Progenitor cell of endocrine pancreas (in vitro differentiated cells): ENCODE measurements around the gene MAPK10. TPM values are rescaled to one million over a fixed set of nuclear protein-coding genes. Genes with fewer than 3 reads are reported as not detected.

Source experiments
- DNase-seq: peaks from one replicate; pipeline ENCODE4 v3.0.0; 2021; ENCODE audit warnings: low spot score; ENCODE audit not compliant: unreplicated experiment
- H3K27ac Mint-ChIP-seq: 2 replicates; pipeline ENCODE4 v1.8.0; 2021; ENCODE audit warnings: mild to moderate bottlenecking, moderate library complexity, mixed read lengths
- H3K27me3 Mint-ChIP-seq: 2 replicates; pipeline ENCODE4 v1.8.0; 2021; ENCODE audit warnings: mixed read lengths
- H3K36me3 Mint-ChIP-seq: 2 replicates; pipeline ENCODE4 v1.8.0; 2022; ENCODE audit warnings: mixed read lengths; ENCODE audit not compliant: insufficient read depth
- H3K4me1 Mint-ChIP-seq: 2 replicates; pipeline ENCODE4 v1.8.0; 2021; ENCODE audit warnings: low read depth, mixed read lengths
- H3K4me3 Mint-ChIP-seq: 2 replicates; pipeline ENCODE4 v1.8.0; 2021; ENCODE audit warnings: low read depth, mild to moderate bottlenecking, moderate library complexity, mixed read lengths
- H3K9me3 Mint-ChIP-seq: 2 replicates; pipeline ENCODE4 v1.8.0; 2021; ENCODE audit warnings: low read depth, mixed read lengths
- total RNA-seq: library from RNA; stranded (reverse); gene quantifications from 2 replicates; pipeline ENCODE4 v1.2.1, GENCODE V29; 2021
- TF ChIP-seq, protein P1 (sequence below): fragments of 200-600 bp; sonication (generic); IDR thresholded peaks from one replicate; pipeline ENCODE4 v1.5.0; 2021; ENCODE audit warnings: antibody characterized with exemption, mild to moderate bottlenecking; ENCODE audit not compliant: unreplicated experiment

The MAPK10 gene
- total RNA-seq, 1 donor from 2014 or later = 21.4 TPM

DNA sequence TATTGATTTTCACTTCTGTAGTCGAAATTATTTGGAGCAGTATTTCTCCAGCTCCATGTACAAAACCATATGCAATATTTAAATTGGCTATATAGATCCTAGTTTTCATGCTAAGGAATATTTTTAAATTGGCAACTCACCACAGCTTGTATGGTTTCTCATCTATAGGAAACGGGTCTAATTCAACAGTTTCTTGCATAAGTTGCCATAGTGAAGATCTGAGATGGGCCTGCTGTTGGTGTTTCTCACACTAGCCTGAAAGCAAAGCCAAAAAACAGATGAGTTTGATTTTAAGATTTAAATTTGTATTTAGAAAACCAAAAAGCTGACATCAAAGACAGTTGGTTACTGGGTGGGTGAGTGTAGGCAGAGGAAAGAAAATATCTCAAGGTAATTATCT lies 5.5 kb downstream of the MAPK10 start:
- Mint-ChIP-seq H3K4me3 (no peak overlapping the region), H3K4me1 (peaks cover 10% of the 10 kb centered on the region), H3K27ac (no peak overlapping the region), H3K36me3 (peaks cover 4% of the 10 kb centered on the region), H3K27me3 (no peaks in the 10 kb centered on the region), H3K9me3 (no peaks in the 10 kb centered on the region)
- no peak for DNase-seq
- TF ChIP-seq, protein P1, sequence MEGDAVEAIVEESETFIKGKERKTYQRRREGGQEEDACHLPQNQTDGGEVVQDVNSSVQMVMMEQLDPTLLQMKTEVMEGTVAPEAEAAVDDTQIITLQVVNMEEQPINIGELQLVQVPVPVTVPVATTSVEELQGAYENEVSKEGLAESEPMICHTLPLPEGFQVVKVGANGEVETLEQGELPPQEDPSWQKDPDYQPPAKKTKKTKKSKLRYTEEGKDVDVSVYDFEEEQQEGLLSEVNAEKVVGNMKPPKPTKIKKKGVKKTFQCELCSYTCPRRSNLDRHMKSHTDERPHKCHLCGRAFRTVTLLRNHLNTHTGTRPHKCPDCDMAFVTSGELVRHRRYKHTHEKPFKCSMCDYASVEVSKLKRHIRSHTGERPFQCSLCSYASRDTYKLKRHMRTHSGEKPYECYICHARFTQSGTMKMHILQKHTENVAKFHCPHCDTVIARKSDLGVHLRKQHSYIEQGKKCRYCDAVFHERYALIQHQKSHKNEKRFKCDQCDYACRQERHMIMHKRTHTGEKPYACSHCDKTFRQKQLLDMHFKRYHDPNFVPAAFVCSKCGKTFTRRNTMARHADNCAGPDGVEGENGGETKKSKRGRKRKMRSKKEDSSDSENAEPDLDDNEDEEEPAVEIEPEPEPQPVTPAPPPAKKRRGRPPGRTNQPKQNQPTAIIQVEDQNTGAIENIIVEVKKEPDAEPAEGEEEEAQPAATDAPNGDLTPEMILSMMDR = no peak

DNA sequence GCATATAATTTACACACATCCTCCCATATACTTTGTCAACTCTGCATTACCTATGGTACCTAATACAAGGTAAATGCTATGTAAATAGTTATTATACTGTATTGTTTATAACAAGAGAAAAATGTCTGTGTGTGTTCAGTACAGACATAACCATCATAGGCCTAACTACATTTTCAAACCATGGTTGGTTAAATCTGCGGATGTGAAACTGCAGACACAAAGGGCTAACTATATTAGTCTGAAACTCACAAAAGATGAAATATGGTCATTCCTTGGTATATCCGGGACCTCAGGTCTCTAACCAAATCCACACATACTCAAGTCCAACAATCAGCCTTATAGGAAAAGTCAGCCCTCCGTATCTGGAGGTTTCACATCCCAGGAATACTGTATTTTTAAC lies 13.5 kb downstream of the MAPK10 start:
- Mint-ChIP-seq H3K4me3 (no peak overlapping the region), H3K4me1 (peaks cover 6% of the 10 kb centered on the region), H3K36me3 (no peaks in the 10 kb centered on the region), H3K9me3 (no peaks in the 10 kb centered on the region), H3K27me3 (no peaks in the 10 kb centered on the region), H3K27ac (no peak overlapping the region)
- TF ChIP-seq, protein P1 = no peak
- no peak for DNase-seq

GRCh38 chr4:86344127-86344526 lies 15.7 kb downstream of the MAPK10 start:
- no peaks in the 10 kb centered on the region for H3K36me3 Mint-ChIP-seq
- H3K9me3 Mint-ChIP-seq = no peaks in the 10 kb centered on the region
- no peak overlapping the region for H3K4me3 Mint-ChIP-seq
- DNase-seq = no peak
- peaks cover 6% of the 10 kb centered on the region for H3K4me1 Mint-ChIP-seq
- no peak overlapping the region for H3K27ac Mint-ChIP-seq
- TF ChIP-seq, protein P1 = no peak
- no peaks in the 10 kb centered on the region for H3K27me3 Mint-ChIP-seq

DNA sequence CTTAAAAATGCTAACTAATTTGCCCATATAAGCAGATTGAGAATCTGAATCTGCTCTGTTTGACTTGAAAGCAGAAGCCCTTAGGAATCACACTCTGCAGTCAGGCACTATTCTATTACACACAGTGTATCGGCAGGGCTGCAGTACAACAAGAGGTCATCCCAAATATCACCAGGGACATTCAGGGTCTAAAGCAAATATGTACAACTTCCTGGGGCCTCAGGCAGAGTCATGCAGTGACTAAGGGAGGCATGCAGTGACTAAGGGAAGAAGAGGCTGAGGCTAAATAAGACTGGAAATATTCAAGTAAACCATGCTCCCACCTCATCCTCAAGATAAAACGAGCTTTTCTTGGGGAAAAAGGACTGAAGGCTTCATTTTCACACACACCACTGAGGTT lies 20.9 kb downstream of the MAPK10 start:
- H3K4me3 Mint-ChIP-seq = no peak overlapping the region
- H3K9me3 Mint-ChIP-seq = no peaks in the 10 kb centered on the region
- no peak for DNase-seq
- no peak overlapping the region for H3K27ac Mint-ChIP-seq
- TF ChIP-seq, protein P1 = no peak
- no peaks in the 10 kb centered on the region for H3K36me3 Mint-ChIP-seq
- H3K27me3 Mint-ChIP-seq = no peaks in the 10 kb centered on the region
- no peaks in the 10 kb centered on the region for H3K4me1 Mint-ChIP-seq

DNA sequence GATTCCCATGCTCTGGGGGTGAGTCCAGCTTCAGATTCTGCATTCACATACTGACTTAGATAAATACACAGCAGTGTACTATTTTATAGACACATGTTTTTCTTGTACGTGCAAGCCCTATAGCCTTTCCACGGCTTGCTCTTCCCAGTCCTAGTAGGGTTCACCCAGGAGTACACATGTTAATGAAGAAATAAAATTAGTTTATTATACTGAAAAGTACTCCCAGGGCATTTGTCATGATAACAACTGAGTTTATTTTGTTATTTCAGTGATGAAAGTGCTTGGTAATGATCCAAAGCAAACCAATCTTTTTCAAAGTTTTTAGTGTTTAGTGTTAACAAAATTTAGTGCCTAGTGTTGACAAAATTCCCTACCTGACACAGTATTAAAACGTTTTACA lies 21.3 kb downstream of the MAPK10 start:
- no peaks in the 10 kb centered on the region for H3K4me1 Mint-ChIP-seq
- no peaks in the 10 kb centered on the region for H3K9me3 Mint-ChIP-seq
- H3K27me3 Mint-ChIP-seq = no peaks in the 10 kb centered on the region
- no peak overlapping the region for H3K27ac Mint-ChIP-seq
- TF ChIP-seq, protein P1 = no peak
- no peak overlapping the region for H3K4me3 Mint-ChIP-seq
- no peaks in the 10 kb centered on the region for H3K36me3 Mint-ChIP-seq
- no peak for DNase-seq
